ENCODE data around the gene UBE2H.

DNA sequence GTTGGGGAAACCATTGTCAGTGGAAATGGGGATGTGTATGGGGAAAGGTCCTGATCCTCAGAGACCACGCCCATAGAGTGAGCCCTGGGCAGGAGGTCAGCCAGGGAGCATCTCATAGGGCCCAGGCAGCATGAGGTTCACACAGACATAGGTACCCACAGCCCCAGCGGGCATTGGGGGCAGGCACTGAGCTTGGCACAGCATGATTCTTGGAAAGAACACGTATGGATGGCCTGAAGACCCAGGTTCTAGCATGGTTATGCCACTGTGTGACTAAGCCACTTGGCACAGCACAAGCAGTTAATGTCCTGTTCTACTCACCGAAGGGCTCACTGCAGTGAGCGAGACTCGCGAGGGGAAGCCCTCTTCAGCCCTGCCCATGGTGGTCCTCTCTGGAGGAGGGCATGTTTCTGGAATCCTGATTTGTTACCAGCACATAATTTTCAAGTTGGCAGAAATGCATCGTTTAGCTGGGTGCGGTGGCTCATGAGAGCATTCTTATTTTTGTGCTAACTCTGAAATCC, 125.2 kb downstream of the UBE2H start:
- TF ChIP-seq, protein P1, sequence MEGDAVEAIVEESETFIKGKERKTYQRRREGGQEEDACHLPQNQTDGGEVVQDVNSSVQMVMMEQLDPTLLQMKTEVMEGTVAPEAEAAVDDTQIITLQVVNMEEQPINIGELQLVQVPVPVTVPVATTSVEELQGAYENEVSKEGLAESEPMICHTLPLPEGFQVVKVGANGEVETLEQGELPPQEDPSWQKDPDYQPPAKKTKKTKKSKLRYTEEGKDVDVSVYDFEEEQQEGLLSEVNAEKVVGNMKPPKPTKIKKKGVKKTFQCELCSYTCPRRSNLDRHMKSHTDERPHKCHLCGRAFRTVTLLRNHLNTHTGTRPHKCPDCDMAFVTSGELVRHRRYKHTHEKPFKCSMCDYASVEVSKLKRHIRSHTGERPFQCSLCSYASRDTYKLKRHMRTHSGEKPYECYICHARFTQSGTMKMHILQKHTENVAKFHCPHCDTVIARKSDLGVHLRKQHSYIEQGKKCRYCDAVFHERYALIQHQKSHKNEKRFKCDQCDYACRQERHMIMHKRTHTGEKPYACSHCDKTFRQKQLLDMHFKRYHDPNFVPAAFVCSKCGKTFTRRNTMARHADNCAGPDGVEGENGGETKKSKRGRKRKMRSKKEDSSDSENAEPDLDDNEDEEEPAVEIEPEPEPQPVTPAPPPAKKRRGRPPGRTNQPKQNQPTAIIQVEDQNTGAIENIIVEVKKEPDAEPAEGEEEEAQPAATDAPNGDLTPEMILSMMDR (IDR thresholded peaks at IDR 0.05; ENCODE audit: insufficient read depth, low read depth, low read length) = no peak
- no peak for TF ChIP-seq EZH2 (IDR thresholded peaks at IDR 0.05; ENCODE audit: insufficient read depth, low read length)
